Caco-2 (cell line): Measurements from ENCODE around the gene RSPO1. TPM values are rescaled to one million over a fixed set of nuclear protein-coding genes. Genes with fewer than 3 reads are reported as not detected.
"Not testable (repeated sequence)": the region's sequence is repeated elsewhere in the genome, so short reads cannot be mapped to it uniquely, and the experiment has no call there.

Source experiments
- BruUV-seq: library from RNA; stranded (reverse); fragments of 400-500 nt; replicated peaks from 2 replicates; lab custom pipeline; 2021; lab: Mats Ljungman, UMichigan
- CTCF ChIA-PET: fragments of 300-600 bp; sonication (Branson Sonifier 250); formaldehyde crosslinking; loops from one replicate; lab custom pipeline; 2022; ENCODE audit warnings: antibody characterized with exemption; lab: Charles Lee
- POLR2A ChIA-PET: fragments of 300-600 bp; sonication (Branson Sonifier 250); formaldehyde crosslinking; loops from one replicate; lab custom pipeline; 2022; ENCODE audit warnings: antibody characterized with exemption; lab: Charles Lee
- DNase-seq, 2 experiments: peaks; one replicate each; pipeline versions ENCODE4 v3.0.0 to v3.0.0-alpha.2; 2020 to 2022
- H3K27me3 ChIP-seq: replicated peaks from 2 replicates; pipeline ENCODE4 v1.6.0; 2011; ENCODE audit warnings: low read length; ENCODE audit not compliant: control insufficient read depth, insufficient read depth
- H3K36me3 ChIP-seq: 2 replicates; pipeline ENCODE4 v1.5.1; 2011; ENCODE audit warnings: low read length; ENCODE audit not compliant: control insufficient read depth, insufficient read depth
- H3K4me1 ChIP-seq: fragments of 250-450 bp; sonication (Bioruptor Pico); 2 replicates; pipeline ENCODE4 v1.5.1; 2020; ENCODE audit warnings: mild to moderate bottlenecking
- H3K4me3 ChIP-seq: 2 replicates; pipeline ENCODE4 v1.5.1; 2011; ENCODE audit warnings: low read depth, mild to moderate bottlenecking, control low read depth, low read length
- H3K9me3 ChIP-seq: fragments of 250-450 bp; sonication (Bioruptor Pico); 2 replicates; pipeline ENCODE4 v1.5.1; 2020; ENCODE audit warnings: mild to moderate bottlenecking, moderate library complexity
- H3K27ac Mint-ChIP-seq: one replicate; pipeline ENCODE4 v1.8.0; 2022; ENCODE audit warnings: mixed read lengths; ENCODE audit not compliant: unreplicated experiment
- H3K27me3 Mint-ChIP-seq: one replicate; pipeline ENCODE4 v1.8.0; 2022; ENCODE audit warnings: mixed read lengths; ENCODE audit not compliant: insufficient read depth, unreplicated experiment
- H3K36me3 Mint-ChIP-seq: one replicate; pipeline ENCODE4 v1.8.0; 2022; ENCODE audit warnings: mild to moderate bottlenecking, mixed read lengths; ENCODE audit not compliant: insufficient read depth, unreplicated experiment
- H3K4me1 Mint-ChIP-seq: one replicate; pipeline ENCODE4 v1.8.0; 2022; ENCODE audit warnings: low read depth, mixed read lengths; ENCODE audit not compliant: unreplicated experiment
- H3K4me3 Mint-ChIP-seq: one replicate; pipeline ENCODE4 v1.8.0; 2022; ENCODE audit warnings: mild to moderate bottlenecking, moderate library complexity, mixed read lengths; ENCODE audit not compliant: unreplicated experiment
- H3K9me3 Mint-ChIP-seq: one replicate; pipeline ENCODE4 v1.8.0; 2022; ENCODE audit warnings: mixed read lengths; ENCODE audit not compliant: unreplicated experiment
- intact Hi-C: fragments of 100-400 bp; cut with micrococcal nuclease; formaldehyde crosslinking; loops from one replicate; pipeline ENCODE4 v1.10.0; 2022; ENCODE audit not compliant: unreplicated experiment
- total RNA-seq: library from RNA; stranded (reverse); gene quantifications from 2 replicates; pipeline ENCODE4 v1.2.3, GENCODE V29; 2022
- TF ChIP-seq, protein P1 (sequence below), 2 experiments: fragments of 200-600 bp in 1 of 2; IDR thresholded peaks; 1 replicate in 1 of 2; 2 replicates in 1 of 2; pipeline versions ENCODE4 v1.5.1 to v1.8.0; 2011 to 2022; ENCODE audit warnings: antibody characterized with exemption in 1 of 2, control low read depth in 1 of 2, inconsistent platforms in 1 of 2, low read depth in 1 of 2, low read length in 1 of 2, mild to moderate bottlenecking in 1 of 2, moderate library complexity in 1 of 2; ENCODE audit not compliant: insufficient read depth in 1 of 2, severe bottlenecking in 1 of 2, unreplicated experiment in 1 of 2

RSPO1 gene
- total RNA-seq, 1 experiment from 2014 or later = not detected

DNA sequence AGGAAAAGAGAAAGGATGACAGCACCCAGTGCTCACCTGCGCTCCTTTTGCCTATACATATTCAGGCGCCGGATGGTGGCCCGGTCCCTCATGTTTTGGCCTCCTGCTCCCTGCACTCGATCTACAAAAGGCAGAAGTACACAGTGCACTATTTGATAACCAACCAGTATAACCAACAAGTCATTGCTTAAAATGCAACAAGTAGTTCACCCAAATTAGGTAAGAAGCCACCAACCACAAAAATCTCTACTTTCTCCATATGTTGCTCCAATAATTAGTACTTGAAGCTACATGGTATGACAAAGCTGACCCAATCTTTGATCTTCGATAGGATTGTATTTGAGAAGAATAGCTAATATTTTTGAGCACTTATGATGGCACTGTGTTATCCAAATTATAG is 41.0 kb downstream of the RSPO1 start:
- ChIA-PET POLR2A (no interaction called here), CTCF (no interaction called here)
- H3K27me3 ChIP-seq = no peaks in the 10 kb centered on the region
- H3K4me1 ChIP-seq = 0 out of 2 replicates have a peak, but pooled peaks cover 6% of the 10 kb centered on the region
- no TSS peak for BruUV-seq
- no peak overlapping the region for H3K27ac Mint-ChIP-seq
- no peak for DNase-seq
- intact Hi-C loops = no loop called here
- no peaks in the 10 kb centered on the region for H3K9me3 Mint-ChIP-seq
- no peaks in the 10 kb centered on the region for H3K27me3 Mint-ChIP-seq
- H3K9me3 ChIP-seq = no peaks in the 10 kb centered on the region
- H3K4me3 ChIP-seq = no peak overlapping the region
- no peaks in the 10 kb centered on the region for H3K4me1 Mint-ChIP-seq
- H3K4me3 Mint-ChIP-seq = no peak overlapping the region
- TF ChIP-seq, protein P1, sequence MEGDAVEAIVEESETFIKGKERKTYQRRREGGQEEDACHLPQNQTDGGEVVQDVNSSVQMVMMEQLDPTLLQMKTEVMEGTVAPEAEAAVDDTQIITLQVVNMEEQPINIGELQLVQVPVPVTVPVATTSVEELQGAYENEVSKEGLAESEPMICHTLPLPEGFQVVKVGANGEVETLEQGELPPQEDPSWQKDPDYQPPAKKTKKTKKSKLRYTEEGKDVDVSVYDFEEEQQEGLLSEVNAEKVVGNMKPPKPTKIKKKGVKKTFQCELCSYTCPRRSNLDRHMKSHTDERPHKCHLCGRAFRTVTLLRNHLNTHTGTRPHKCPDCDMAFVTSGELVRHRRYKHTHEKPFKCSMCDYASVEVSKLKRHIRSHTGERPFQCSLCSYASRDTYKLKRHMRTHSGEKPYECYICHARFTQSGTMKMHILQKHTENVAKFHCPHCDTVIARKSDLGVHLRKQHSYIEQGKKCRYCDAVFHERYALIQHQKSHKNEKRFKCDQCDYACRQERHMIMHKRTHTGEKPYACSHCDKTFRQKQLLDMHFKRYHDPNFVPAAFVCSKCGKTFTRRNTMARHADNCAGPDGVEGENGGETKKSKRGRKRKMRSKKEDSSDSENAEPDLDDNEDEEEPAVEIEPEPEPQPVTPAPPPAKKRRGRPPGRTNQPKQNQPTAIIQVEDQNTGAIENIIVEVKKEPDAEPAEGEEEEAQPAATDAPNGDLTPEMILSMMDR (IDR thresholded peaks at IDR 0.05; ENCODE audit: insufficient read depth in 1 of 2, low read depth in 1 of 2, low read length in 1 of 2, severe bottlenecking in 1 of 2, unreplicated experiment in 1 of 2) = no peak
- H3K36me3 ChIP-seq = no peaks in the 10 kb centered on the region
- H3K36me3 Mint-ChIP-seq = peaks cover 35% of the 10 kb centered on the region

DNA sequence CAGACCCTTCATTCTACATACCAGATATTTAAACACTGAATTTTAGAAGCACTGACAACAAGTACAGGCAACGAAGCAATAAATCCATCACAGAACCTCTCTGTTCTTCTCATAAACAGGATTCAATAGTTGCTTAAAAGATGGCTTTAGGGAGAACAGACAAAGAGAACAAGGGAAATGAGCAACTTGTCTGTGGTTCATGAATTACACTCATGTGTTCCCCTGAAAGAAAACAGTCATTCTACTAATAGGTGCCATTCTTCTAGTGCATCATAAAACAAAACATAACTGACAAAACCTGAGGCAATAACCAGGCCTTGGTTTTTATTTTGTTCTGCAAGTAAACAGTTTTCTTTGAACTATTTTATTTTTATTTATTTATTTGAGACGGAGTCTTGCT is 45.8 kb downstream of the RSPO1 start:
- Mint-ChIP-seq H3K4me1 (no peaks in the 10 kb centered on the region), H3K9me3 (no peaks in the 10 kb centered on the region), H3K27me3 (no peaks in the 10 kb centered on the region), H3K4me3 (no peak overlapping the region), H3K27ac (no peak overlapping the region), H3K36me3 (peaks cover 48% of the 10 kb centered on the region)
- CTCF ChIA-PET = no interaction called here
- no TSS peak for BruUV-seq
- Histone ChIP-seq H3K9me3 (no peaks in the 10 kb centered on the region), H3K4me1 (no peaks in the 10 kb centered on the region), H3K4me3 (no peak overlapping the region), H3K36me3 (no peaks in the 10 kb centered on the region), H3K27me3 (no peaks in the 10 kb centered on the region)
- intact Hi-C loops = no loop called here
- TF ChIP-seq, protein P1 (IDR thresholded peaks at IDR 0.05; ENCODE audit: insufficient read depth in 1 of 2, low read depth in 1 of 2, low read length in 1 of 2, severe bottlenecking in 1 of 2, unreplicated experiment in 1 of 2) = no peak
- DNase-seq = no peak
- POLR2A ChIA-PET = no interaction called here

DNA sequence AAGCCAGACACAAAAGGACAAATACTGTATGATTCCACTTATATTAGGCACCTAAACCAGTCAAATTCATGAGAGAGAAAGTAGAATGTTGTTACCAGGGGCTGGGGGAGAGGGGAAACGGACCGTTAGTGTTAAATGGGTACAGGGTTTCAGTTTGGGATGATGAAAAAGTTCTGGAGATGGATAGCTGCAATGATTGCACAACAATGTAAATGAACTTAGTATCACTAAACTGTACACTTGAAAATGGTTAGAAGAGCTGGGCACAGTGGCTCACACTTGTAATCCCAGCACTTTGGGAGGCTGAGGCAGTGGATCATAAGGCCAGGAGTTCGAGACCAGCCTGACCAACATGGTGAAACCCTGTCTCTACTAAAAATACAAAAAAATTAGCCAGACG is 50.1 kb downstream of the RSPO1 start:
- CTCF ChIA-PET, H3K36me3 ChIP-seq, H3K27me3 ChIP-seq, BruUV-seq, H3K27ac Mint-ChIP-seq, H3K4me1 Mint-ChIP-seq, H3K4me1 ChIP-seq, H3K4me3 Mint-ChIP-seq, intact Hi-C loops, POLR2A ChIA-PET, H3K4me3 ChIP-seq, DNase-seq, H3K27me3 Mint-ChIP-seq, H3K9me3 Mint-ChIP-seq, H3K9me3 ChIP-seq: not testable (repeated sequence)
- peaks cover 55% of the 10 kb centered on the region for H3K36me3 Mint-ChIP-seq

DNA sequence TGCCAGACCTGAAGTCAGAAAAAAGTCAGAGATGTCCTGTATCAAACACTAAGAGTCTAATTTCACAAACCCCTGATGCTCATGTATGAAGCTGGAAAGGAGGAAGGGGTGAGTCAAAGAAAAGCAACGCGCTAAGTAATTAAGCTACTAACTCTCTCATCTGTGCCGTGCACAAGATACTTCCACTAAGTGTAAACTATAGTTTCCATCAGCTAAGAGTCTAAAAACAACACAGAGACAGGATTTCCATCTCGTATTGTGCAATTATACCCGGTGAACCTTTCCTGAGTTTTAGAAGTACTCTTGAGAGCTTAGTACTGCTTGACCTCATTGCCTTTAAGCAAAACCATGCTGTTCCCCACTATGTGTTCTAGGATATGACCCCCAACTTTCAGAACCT is 59.0 kb downstream of the RSPO1 start:
- TF ChIP-seq, protein P1 (IDR thresholded peaks at IDR 0.05; ENCODE audit: insufficient read depth in 1 of 2, low read depth in 1 of 2, low read length in 1 of 2, severe bottlenecking in 1 of 2, unreplicated experiment in 1 of 2) = no peak
- no peak overlapping the region for H3K27ac Mint-ChIP-seq
- H3K27me3 Mint-ChIP-seq = no peaks in the 10 kb centered on the region
- DNase-seq = no peak
- H3K4me3 Mint-ChIP-seq = no peak overlapping the region
- no peaks in the 10 kb centered on the region for H3K9me3 Mint-ChIP-seq
- no peaks in the 10 kb centered on the region for H3K9me3 ChIP-seq
- H3K36me3 Mint-ChIP-seq = peaks cover 83% of the 10 kb centered on the region
- ChIA-PET POLR2A (interaction anchor here (1.0 kb wide), 1 partner anchor 102 kb away, joined by 17 read pairs; no protein-coding TSS in a partner anchor), CTCF (interaction anchor here (0.5 kb wide), 1 partner anchor 939 kb away, joined by 6 read pairs; no protein-coding TSS in a partner anchor)
- no peaks in the 10 kb centered on the region for H3K4me1 ChIP-seq
- BruUV-seq = no TSS peak
- intact Hi-C loops = no loop called here
- no peaks in the 10 kb centered on the region for H3K36me3 ChIP-seq
- no peak overlapping the region for H3K4me3 ChIP-seq
- no peaks in the 10 kb centered on the region for H3K4me1 Mint-ChIP-seq
- H3K27me3 ChIP-seq = no peaks in the 10 kb centered on the region
